SH-SY5Y (cell line): ENCODE measurements around the gene TCFL5.

Source experiments
- GATA2 ChIP-seq: IDR thresholded peaks from 2 replicates; pipeline ENCODE4 v1.6.1; 2011; ENCODE audit warnings: mild to moderate bottlenecking, low read depth, low read length
- GATA3 ChIP-seq: IDR thresholded peaks from 2 replicates; pipeline ENCODE4 v1.6.1; 2011; ENCODE audit warnings: low read depth, mild to moderate bottlenecking, low read length, moderate library complexity

GRCh38 chr20:62887152-62887859 lies 25.7 kb upstream of the TCFL5 start:
- TF ChIP-seq GATA3 (no peak), GATA2 (no peak)
